Activated naive CD4-positive, alpha-beta T cell treated with anti-CD3 and anti-CD28 coated beads, Interleukin-2, amount 50 U/mL, for 16 hours (primary cell): ENCODE results near the gene ZNF276.

ENCODE experiments used
- DNase-seq: peaks from one replicate; pipeline ENCODE4 v3.0.0-alpha.2; 2020

ZNF276 gene

DNA sequence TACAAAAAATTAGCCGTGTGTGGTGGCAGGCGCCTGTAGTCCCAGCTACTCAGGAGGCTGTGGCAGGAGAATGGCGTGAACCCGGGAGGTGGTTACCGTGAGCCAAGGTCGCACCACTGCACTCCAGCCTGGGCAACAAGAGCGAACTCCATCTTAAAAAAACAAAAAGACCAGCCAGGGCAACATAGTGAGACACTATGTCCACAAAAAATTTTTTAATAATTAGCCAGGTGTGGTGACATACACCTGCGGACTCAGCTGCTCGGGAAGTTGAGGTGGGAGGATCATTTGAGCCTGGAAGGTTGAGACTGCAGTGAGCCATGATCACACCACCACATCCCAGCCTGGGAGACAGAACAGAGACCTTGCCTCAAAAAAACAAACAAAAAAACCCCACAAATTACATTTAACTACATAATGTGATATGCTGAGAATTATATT, 66.0 kb downstream of the ZNF276 start:
- no peak for DNase-seq
